Measurements from ENCODE around the gene PIANP. TPM values are rescaled to one million over a fixed set of nuclear protein-coding genes. Genes with fewer than 3 reads are reported as not detected.

The PIANP gene
- total and polyA plus RNA-seq, 2 of the 4 experiments (the other 2 are of a cell fraction): 0.18 to 6.8 TPM

GRCh38 chr12:6650832-6651231 lies 49.8 kb downstream of the PIANP start:
- in situ Hi-C loops (cut with MboI; ENCODE audit: low sequenced_read_pairs): no loop called here
- WGBS, 2 experiments (ENCODE audit: extremely low coverage in 2 of 2, insufficient read length in 1 of 2): no CpG with 5 or more reads among the region's 8 CpGs
- H3K9ac ChIP-seq (ENCODE audit: low read depth, low read length): no peak overlapping the region
- H3K9me3 ChIP-seq (ENCODE audit: control insufficient read depth, insufficient read depth, low read length): no peaks in the 10 kb centered on the region
- H2BK20ac ChIP-seq (ENCODE audit: low read depth, low read length): no peak overlapping the region
- H3K36me3 ChIP-seq (ENCODE audit: control insufficient read depth, insufficient read depth, low read length): peaks cover 50% of the 10 kb centered on the region
- no peak overlapping the region for H4K8ac ChIP-seq (ENCODE audit: low read depth in 2 of 2, low read length in 2 of 2)
- H3K4me2 ChIP-seq (ENCODE audit: low read depth, low read length): no peak overlapping the region
- intact Hi-C loops (cut with micrococcal nuclease): no loop called here
- no peak overlapping the region for H3K27ac ChIP-seq (ENCODE audit: insufficient read depth, low read length)
- dilution Hi-C loops (cut with HindIII; ENCODE audit: low sequenced_read_pairs, unreplicated experiment): no loop called here
- H2BK5ac ChIP-seq (ENCODE audit: low read depth, low read length, poor library complexity, severe bottlenecking): no peak overlapping the region
- no peak overlapping the region for H3K56ac ChIP-seq (ENCODE audit: extremely low read depth, insufficient read depth, low read length)
- no peak overlapping the region for H3K14ac ChIP-seq (replicated peaks; ENCODE audit: low read depth, low read length)
- no peak overlapping the region for H2AFZ ChIP-seq (replicated peaks; ENCODE audit: low read length, poor library complexity)
- no peaks in the 10 kb centered on the region for H3K9me1 ChIP-seq (ENCODE audit: insufficient read depth, low read length)
- no peak for DNase-seq
- no peak overlapping the region for H3K4me3 ChIP-seq (ENCODE audit: insufficient read depth, low read depth, low read length)
- no peak overlapping the region for H2BK15ac ChIP-seq (ENCODE audit: low read depth, low read length)
- no peaks in the 10 kb centered on the region for H3K27me3 ChIP-seq (ENCODE audit: control insufficient read depth, insufficient read depth, low read length)
- no peak for ATAC-seq (ENCODE audit: low read depth)
- H2AK5ac ChIP-seq (ENCODE audit: low read depth, low read length): no peak overlapping the region
- no peak overlapping the region for H3K18ac ChIP-seq (ENCODE audit: low read depth, low read length)
- H2BK120ac ChIP-seq (ENCODE audit: low read depth, low read length): no peak overlapping the region
- H4K5ac ChIP-seq (ENCODE audit: low read depth, low read length): no peak overlapping the region
- H3K4me1 ChIP-seq (ENCODE audit: control insufficient read depth, insufficient read depth, low read length): no peaks in the 10 kb centered on the region
- no peaks in the 10 kb centered on the region; a peak in 1 of 4 replicates for H3K79me1 ChIP-seq (ENCODE audit: low read depth in 1 of 2, low read length in 2 of 2)
- POLR2A ChIA-PET (ENCODE audit: unreplicated experiment): no interaction called here
- BruUV-seq (replicated peaks): no TSS peak
- H3K23ac ChIP-seq (ENCODE audit: low read depth, low read length): no peak overlapping the region
- TF ChIP-seq ELK1 (IDR thresholded peaks at IDR 0.05; ENCODE audit: borderline replicate concordance, low read depth, low read length) (no peak), MAFK (IDR thresholded peaks at IDR 0.05; ENCODE audit: low read depth, low read length) (no peak), SMC3 (IDR thresholded peaks at IDR 0.05; ENCODE audit: low read depth, low read length) (no peak), USF2 (IDR thresholded peaks at IDR 0.05; ENCODE audit: low read depth, low read length) (no peak), CEBPB (IDR thresholded peaks at IDR 0.05; ENCODE audit: low read depth, low read length) (no peak), CHD1 (IDR thresholded peaks at IDR 0.05; ENCODE audit: low read depth, low read length) (no peak), CTCF (conservative IDR thresholded peaks at IDR 0.05; ENCODE audit: low read depth, low read length) (no peak), MXI1 (IDR thresholded peaks at IDR 0.05; ENCODE audit: borderline replicate concordance, low read depth, low read length) (no peak), NFE2L2 (IDR thresholded peaks at IDR 0.05; ENCODE audit: low read depth, low read length) (no peak), RFX5 (IDR thresholded peaks at IDR 0.05; ENCODE audit: low read depth, low read length) (no peak), MAZ (IDR thresholded peaks at IDR 0.05; ENCODE audit: borderline replicate concordance, low read depth, low read length) (no peak), RAD21 (IDR thresholded peaks at IDR 0.05; ENCODE audit: low read length) (no peak), BHLHE40 (IDR thresholded peaks at IDR 0.05; ENCODE audit: low read depth, low read length) (no peak), RCOR1 (IDR thresholded peaks at IDR 0.05; ENCODE audit: insufficient replicate concordance, low read length) (no peak), FOS (IDR thresholded peaks at IDR 0.05; ENCODE audit: low read depth, low read length) (no peak), POLR2A (IDR thresholded peaks at IDR 0.05; ENCODE audit: low read depth, low read length) (no peak)
- CTCF ChIA-PET: no interaction called here
- H3K4ac ChIP-seq (ENCODE audit: low read depth, low read length): no peak overlapping the region
- no peak overlapping the region for H4K91ac ChIP-seq (ENCODE audit: insufficient read depth, low read depth, low read length)
- H2AK9ac ChIP-seq (replicated peaks; ENCODE audit: low read depth, low read length, poor library complexity): peak overlapping the region; percentile 50
- H4K20me1 ChIP-seq (ENCODE audit: insufficient read depth, low read length): no peaks in the 10 kb centered on the region

Measured in IMR-90 (cell line).